Measurements from ENCODE around the gene UBL5.
"Not testable (repeated sequence)": the region's sequence is repeated elsewhere in the genome, so short reads cannot be mapped to it uniquely, and the experiment has no call there.

Gene UBL5

DNA sequence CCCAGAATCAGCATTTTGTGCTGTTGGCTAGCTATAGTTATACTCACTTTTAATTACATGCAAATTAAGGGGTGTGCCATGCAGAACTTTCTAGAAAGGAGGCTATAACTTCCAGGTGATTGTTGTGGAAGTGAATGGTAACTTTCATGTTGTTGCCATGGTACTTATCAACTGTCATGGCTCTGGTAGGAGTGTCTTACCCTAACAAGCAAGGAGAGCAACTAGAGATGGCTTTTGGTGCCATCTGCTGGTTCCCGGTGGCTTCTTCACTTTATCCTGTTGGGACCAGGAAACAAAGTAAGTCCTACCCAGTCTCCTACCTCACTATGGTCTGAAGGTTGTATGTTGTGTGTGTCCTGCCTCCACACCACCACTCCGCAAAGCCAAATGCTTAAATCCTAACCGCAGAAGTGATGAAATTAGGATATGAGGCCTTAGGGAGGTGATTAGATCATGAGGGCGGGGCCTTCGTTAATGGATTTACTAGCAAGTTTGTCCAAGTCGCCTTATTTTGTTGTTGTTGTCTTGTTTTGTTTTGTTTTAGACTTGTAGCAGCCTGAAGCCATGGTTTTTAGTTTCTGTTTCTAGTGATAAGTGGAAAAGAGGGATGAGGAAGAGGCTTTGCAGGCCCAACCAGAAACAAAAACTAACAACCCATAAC lies 31.5 kb upstream of the UBL5 start:
- H3K4me3 Mint-ChIP-seq = no peak overlapping the region
- no peaks in the 10 kb centered on the region for H3K27me3 Mint-ChIP-seq (ENCODE audit: low read depth)

DNA sequence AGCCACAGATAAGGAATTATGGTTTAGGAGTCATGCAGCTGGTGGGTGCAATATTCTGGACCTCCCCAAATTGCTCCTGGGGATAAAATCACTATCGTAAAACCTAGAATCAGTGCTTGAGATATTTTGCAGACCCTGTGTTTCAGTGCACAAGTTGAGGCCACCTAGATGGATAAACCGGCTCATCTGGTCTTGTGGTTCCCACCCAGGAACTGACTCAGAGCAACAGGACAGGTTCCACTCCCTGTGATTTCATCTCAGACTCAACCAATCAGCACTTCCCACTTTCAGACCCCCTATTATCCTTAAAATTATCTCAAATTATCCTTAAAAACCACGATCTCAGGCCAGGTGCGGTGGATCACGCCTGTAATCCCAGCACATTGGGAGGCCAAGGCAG lies 29.8 kb upstream of the UBL5 start:
- Mint-ChIP-seq H3K4me3 (no peak overlapping the region), H3K4me1 (ENCODE audit: low read depth) (peaks cover 25% of the 10 kb centered on the region), H3K27me3 (ENCODE audit: low read depth) (no peaks in the 10 kb centered on the region), H3K9me3 (no peaks in the 10 kb centered on the region), H3K27ac (no peak overlapping the region), H3K36me3 (ENCODE audit: low read depth) (peaks cover 11% of the 10 kb centered on the region)
- DNase-seq (ENCODE audit: low spot score) = no peak

More for the DNA sequence above, 31.5 kb upstream of the UBL5 start:
- Mint-ChIP-seq H3K9me3 (no peaks in the 10 kb centered on the region), H3K27ac (peak overlapping the region; percentile 73), H3K4me1 (ENCODE audit: low read depth) (peaks cover 29% of the 10 kb centered on the region), H3K36me3 (ENCODE audit: low read depth) (peaks cover 5% of the 10 kb centered on the region)
- DNase-seq (ENCODE audit: low spot score) = peak; percentile 78

DNA sequence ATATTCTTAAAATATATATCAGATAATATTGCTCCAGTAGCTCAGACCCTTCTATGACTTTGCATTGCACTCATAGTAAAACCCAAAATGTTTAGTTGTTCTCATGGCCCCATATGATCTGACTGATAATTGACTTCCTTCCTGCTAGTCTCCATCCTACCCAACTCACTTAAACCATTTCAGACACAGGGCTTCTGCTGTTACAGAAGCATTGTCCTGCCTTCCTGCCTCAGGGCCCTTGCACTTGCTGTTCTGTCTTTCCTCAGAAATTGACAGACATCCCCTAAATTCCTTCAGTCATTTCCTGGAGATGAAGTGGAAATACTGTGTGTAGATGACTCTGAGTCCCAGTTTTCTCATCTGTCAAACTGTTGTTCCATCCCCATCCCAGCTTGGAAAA lies 28.6 kb upstream of the UBL5 start:
- H3K4me3 Mint-ChIP-seq = no peak overlapping the region
- H3K36me3 Mint-ChIP-seq (ENCODE audit: low read depth) = peaks cover 11% of the 10 kb centered on the region
- DNase-seq (ENCODE audit: low spot score) = no peak
- H3K27ac Mint-ChIP-seq = peak overlapping the region; percentile 56
- H3K27me3 Mint-ChIP-seq (ENCODE audit: low read depth) = no peaks in the 10 kb centered on the region
- H3K9me3 Mint-ChIP-seq = no peaks in the 10 kb centered on the region
- H3K4me1 Mint-ChIP-seq (ENCODE audit: low read depth) = peaks cover 18% of the 10 kb centered on the region

DNA sequence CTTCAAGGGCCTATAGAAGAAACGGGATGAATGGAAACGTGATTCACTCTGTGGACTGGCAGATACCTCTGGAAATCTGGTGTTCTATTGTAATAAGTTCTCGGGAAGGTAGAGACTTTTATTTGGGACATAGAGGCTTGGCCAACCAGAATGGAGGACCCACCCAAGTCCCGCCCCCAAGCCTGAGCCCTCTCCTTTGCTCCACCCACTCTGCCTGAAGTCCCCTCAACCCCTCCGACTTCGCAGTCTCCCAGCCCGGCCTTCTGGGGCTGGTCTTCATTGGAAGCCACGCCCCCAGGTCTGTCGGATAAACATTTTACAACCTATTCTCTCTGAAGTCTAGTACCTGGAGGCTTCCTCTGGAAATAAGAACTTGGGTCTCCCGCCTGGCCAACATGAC lies 25.7 kb upstream of the UBL5 start:
- no peaks in the 10 kb centered on the region for H3K9me3 Mint-ChIP-seq
- peaks cover 12% of the 10 kb centered on the region for H3K36me3 Mint-ChIP-seq (ENCODE audit: low read depth)
- H3K27ac Mint-ChIP-seq = no peak overlapping the region
- H3K4me1 Mint-ChIP-seq (ENCODE audit: low read depth) = peaks cover 11% of the 10 kb centered on the region
- H3K4me3 Mint-ChIP-seq = no peak overlapping the region
- no peak for DNase-seq (ENCODE audit: low spot score)
- H3K27me3 Mint-ChIP-seq (ENCODE audit: low read depth) = no peaks in the 10 kb centered on the region

DNA sequence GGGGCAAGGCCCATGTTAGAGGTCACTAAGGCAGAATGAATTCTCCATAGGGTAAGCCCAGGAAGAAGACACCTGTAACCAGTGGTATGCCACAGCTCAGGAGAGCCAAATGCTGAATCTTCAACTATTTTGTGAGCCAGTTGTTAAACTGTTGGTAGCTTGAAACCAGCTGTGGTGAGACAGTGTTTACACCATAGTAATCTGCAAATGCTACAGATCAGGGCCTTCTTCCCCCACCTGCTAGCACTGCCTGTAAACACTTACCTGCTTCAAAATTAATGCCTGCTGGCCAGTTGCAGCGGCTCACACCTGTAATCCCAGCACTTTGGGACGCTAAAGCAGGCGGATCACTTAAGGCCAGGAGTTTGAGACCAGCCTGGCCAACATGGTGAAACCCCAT lies 20.9 kb upstream of the UBL5 start:
- Mint-ChIP-seq H3K4me3 (no peak overlapping the region), H3K27me3 (ENCODE audit: low read depth) (no peaks in the 10 kb centered on the region), H3K36me3 (ENCODE audit: low read depth) (peaks cover 19% of the 10 kb centered on the region), H3K9me3 (no peaks in the 10 kb centered on the region), H3K27ac (no peak overlapping the region), H3K4me1 (ENCODE audit: low read depth) (peaks cover 5% of the 10 kb centered on the region)
- no peak for DNase-seq (ENCODE audit: low spot score)

DNA sequence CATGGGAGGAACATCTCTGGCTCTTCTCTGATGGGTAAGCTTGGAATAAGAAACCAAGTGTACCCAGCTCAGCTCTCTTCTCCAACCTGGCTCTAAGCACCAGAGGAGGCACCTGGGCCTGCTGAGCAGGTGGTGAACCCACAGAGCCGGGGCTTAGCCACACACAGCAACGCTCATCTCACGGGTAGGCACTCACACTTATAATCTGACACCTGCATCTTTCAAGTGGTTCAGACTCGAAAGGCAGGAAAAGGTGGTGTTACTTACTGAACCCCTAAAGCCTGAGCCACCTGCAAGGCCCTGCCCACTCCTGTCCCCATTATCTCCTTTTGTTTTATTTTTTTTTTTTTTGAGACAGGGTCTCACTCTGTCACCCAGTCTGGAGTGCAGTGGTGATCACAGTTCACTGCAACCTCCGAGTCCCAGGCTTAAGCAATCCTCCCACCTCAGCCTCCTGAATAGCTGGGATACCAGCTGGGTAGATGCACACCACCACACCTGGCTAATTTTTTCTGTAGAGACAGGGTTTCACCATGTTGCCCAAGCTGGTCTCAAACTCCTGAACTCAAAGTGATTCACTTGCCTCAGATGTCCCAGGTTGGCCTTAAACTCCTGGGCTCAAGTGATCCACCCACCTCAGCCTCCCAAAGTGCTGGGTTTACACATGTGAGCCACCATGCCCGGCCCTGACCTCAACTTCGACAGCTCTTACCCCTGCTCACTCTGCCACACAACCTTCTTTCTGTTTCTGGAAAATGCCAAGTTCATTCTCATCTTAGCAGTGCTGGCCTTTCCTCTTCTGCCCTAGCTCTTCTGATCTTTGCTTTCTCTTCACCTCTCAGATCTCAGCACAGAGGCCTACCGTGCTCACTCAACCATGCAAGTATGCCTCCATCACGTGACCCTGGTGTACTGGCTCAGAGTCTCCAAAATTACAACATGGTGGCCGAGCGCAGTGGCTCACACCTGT lies 18.6 kb upstream of the UBL5 start:
- no peak for DNase-seq (ENCODE audit: low spot score)
- peaks cover 5% of the 10 kb centered on the region for H3K4me1 Mint-ChIP-seq (ENCODE audit: low read depth)
- no peaks in the 10 kb centered on the region for H3K27me3 Mint-ChIP-seq (ENCODE audit: low read depth)
- peaks cover 20% of the 10 kb centered on the region for H3K36me3 Mint-ChIP-seq (ENCODE audit: low read depth)
- peaks cover 3% of the 10 kb centered on the region for H3K9me3 Mint-ChIP-seq
- H3K4me3 Mint-ChIP-seq = no peak overlapping the region
- peak overlapping the region; percentile 36 for H3K27ac Mint-ChIP-seq

DNA sequence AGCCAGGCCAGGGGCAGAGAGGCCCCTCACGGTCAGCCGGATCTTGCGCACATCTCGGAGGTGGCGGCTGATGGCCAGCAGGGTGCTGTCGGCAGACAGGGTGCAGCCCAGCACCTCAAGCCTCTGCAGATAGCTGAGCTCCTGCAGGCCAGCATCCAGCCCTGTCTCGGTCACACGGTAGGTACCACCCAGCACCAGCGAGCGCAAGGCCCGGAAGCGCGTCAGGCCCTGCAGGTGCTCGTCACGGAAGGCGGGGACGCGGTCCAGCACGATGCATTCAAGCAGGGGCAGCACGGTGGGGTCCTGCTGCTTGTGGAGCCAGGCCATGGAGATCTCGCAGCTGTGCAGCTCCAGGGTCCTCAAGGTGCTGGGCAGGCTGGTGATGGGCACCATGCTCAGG lies 16.6 kb upstream of the UBL5 start:
- DNase-seq (ENCODE audit: low spot score) = no peak
- H3K27ac Mint-ChIP-seq = no peak overlapping the region
- no peak overlapping the region for H3K4me3 Mint-ChIP-seq
- H3K36me3 Mint-ChIP-seq (ENCODE audit: low read depth) = peaks cover 32% of the 10 kb centered on the region
- peaks cover 5% of the 10 kb centered on the region for H3K4me1 Mint-ChIP-seq (ENCODE audit: low read depth)
- H3K9me3 Mint-ChIP-seq = peaks cover 10% of the 10 kb centered on the region
- no peaks in the 10 kb centered on the region for H3K27me3 Mint-ChIP-seq (ENCODE audit: low read depth)

DNA sequence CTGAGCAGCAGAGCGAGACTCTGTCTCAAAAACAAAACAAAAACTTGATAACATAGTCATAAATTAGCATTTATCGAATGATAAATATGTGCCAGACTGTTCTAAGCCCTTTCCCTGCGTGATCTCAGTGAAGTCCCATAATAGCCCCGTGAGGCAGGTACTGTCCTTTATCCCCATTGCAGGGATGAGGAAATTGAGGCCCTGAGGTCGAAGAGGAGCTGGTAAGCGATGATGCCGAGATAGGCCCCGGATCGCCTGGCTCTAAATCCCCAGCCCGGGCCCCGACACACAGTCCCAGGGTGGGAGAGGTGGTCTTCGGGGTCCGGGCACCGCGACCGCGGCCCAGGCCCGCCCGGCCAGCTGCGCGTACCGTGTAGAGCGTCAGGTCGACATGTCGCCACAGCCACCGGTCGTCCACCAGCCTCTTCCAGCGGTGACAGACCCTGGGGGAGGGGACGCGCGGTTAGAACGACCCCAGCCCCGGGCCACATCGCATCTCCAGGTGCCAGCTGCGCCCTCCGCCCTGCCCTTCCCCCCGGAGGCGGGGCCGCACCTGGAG lies 9.5 kb upstream of the UBL5 start:
- peaks cover 13% of the 10 kb centered on the region for H3K4me1 Mint-ChIP-seq (ENCODE audit: low read depth)
- peak overlapping the region; percentile 91 for H3K4me3 Mint-ChIP-seq
- H3K27me3 Mint-ChIP-seq (ENCODE audit: low read depth) = no peaks in the 10 kb centered on the region
- no peak for DNase-seq (ENCODE audit: low spot score)
- peaks cover 18% of the 10 kb centered on the region for H3K9me3 Mint-ChIP-seq
- peaks cover 29% of the 10 kb centered on the region for H3K36me3 Mint-ChIP-seq (ENCODE audit: low read depth)
- H3K27ac Mint-ChIP-seq = peak overlapping the region; percentile 92

DNA sequence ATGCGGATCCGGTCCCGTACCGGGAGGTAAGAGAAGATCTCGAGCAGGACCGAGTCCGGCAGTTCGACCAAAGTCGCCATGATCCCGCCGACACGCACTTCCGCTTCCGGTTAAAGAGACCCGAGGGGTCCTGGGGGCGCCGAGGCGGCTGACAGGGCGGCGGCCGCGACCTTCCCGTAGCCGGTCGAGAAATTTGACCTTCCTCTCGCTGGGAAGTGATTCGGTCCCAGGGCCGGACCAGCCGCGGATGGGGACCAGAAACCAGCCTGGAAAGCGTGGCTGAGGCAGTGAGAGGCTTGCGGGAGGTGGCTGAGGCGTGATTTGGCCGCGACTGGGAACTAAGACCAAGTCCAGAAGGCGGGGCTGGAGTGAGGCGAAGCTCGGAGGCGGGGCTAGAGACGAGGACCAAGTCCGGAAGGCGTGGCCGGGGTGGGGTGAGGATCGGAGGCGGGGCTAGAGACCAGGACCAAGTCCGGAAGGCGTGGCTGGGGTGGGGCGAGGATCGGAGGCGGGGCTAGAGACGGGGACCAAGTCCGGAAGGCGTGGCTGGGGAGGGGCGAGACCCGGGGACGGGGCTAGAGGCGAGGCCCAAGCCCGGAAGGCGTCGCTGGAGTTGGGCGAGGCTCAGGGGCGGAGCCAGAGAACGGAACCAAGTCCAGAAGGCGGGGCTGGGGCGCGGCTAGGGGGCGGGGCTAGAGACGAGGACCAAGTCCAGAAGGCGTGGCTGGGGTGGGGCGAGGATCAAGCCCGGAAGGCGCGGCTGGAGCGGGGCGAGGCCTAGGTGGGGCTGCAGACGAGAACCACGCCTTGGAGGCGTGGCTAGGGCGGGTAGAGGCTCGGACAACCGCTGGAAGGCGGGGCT lies 8.8 kb upstream of the UBL5 start, which contains the start of gene FBXL12:
Gene FBXL12, minus strand, starts transcription at position 346 of the 862 bp plus-strand sequence. Its CDS starts 266 bp downstream, at position 80.
- peaks cover 16% of the 10 kb centered on the region for H3K9me3 Mint-ChIP-seq
- no peaks in the 10 kb centered on the region for H3K27me3 Mint-ChIP-seq (ENCODE audit: low read depth)
- peaks cover 13% of the 10 kb centered on the region for H3K4me1 Mint-ChIP-seq (ENCODE audit: low read depth)

DNA sequence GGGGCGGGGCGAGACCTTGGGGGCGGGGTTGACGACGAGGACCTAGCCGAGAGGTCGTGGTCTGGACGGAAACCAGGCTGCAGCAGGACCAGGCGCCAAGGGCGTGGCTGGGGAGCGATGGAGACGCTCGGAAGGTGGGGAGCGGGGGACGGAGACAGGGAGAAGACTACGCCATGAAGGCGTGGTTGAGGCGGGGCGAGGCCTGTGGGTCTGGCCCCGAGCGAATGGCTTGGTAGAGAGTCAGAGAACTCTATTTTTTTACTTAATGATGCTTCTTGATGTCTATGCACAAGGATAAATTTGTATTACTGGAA lies 8.2 kb upstream of the UBL5 start:
- no peak for DNase-seq (ENCODE audit: low spot score)
- H3K27me3 Mint-ChIP-seq (ENCODE audit: low read depth) = no peaks in the 10 kb centered on the region
- H3K27ac Mint-ChIP-seq = peak overlapping the region; percentile 92
- peaks cover 15% of the 10 kb centered on the region for H3K9me3 Mint-ChIP-seq
- peaks cover 25% of the 10 kb centered on the region for H3K36me3 Mint-ChIP-seq (ENCODE audit: low read depth)
- peaks cover 13% of the 10 kb centered on the region for H3K4me1 Mint-ChIP-seq (ENCODE audit: low read depth)
- H3K4me3 Mint-ChIP-seq = peak overlapping the region; percentile 91

More for the DNA sequence above, 8.8 kb upstream of the UBL5 start, which contains the start of gene FBXL12:
- H3K4me3 Mint-ChIP-seq = peak within 1 kb of the TSS; percentile 91
- H3K36me3 Mint-ChIP-seq (ENCODE audit: low read depth) = peaks cover 26% of the 10 kb centered on the region
- peak within 1 kb of the TSS; percentile 92 for H3K27ac Mint-ChIP-seq
- DNase-seq (ENCODE audit: low spot score) = peak; percentile 100

DNA sequence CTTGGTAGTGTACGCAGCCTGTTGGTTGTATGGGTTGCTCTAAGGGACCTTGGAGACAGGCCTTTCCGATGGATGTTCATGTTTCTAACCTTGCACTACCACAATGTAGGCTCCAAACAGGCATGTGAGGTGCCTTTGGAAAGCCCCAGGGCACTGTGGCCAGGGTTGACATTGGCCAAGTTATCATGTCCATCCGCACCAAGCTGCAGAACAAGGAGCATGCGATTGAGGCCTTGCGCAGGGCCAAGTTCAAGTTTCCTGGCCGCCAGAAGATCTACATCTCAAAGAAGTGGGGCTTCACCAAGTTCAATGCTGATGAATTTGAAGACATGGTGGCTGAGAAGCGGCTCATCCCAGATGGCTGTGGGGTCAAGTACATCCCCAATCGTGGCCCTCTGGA lies 7.7 kb upstream of the UBL5 start:
- Mint-ChIP-seq H3K27ac (peak overlapping the region; percentile 92), H3K4me1 (ENCODE audit: low read depth) (peaks cover 13% of the 10 kb centered on the region), H3K36me3 (ENCODE audit: low read depth) (peaks cover 20% of the 10 kb centered on the region), H3K4me3 (peak overlapping the region; percentile 91), H3K9me3 (peaks cover 11% of the 10 kb centered on the region)
- not testable (repeated sequence) for DNase-seq (ENCODE audit: low spot score); H3K27me3 Mint-ChIP-seq (ENCODE audit: low read depth)

DNA sequence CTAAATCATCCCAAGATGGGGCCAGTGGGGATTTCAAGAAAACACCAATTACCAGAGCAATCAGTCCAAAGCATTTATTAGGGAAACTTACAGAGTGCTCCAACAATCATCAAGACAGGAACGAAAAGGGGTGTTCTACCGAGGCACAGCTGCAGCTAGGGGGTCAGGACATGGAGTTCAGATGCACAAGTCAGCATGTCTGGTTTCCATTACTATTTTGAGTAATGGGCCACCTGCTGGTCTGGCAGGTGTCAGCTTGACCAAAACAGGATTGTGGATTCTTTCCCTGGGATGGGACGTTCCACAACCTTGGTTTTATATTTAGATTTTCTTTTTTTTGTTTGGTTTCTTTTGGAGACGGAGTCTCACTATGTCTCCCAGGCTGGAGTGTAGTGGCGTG lies 3.9 kb upstream of the UBL5 start:
- no peak overlapping the region for H3K4me3 Mint-ChIP-seq

DNA sequence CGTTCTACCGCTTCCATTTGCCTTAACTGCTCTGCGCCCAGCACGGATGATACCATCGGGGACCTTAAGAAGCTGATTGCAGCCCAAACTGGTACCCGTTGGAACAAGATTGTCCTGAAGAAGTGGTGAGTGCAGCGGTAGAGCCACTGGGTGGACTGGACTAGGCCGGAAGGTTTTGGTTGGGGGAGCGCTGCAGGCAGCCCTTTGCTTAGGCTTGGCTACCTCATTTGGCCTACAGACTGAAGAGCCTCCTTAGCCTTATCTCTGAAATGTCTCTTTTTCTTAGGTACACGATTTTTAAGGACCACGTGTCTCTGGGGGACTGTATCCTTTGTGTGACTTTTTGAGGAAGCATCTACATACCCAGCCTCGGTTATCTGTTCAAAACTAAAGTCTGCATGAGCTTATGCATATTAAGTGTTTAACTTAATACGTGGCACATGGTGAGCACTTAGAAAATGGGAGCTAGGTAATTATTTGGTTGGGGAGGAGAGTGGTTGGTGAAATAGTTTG lies 889 bp downstream of the UBL5 start:
- Mint-ChIP-seq H3K27me3 (ENCODE audit: low read depth) (no peaks in the 10 kb centered on the region), H3K27ac (peak overlapping the region; percentile 98), H3K4me3 (peak overlapping the region; percentile 95), H3K9me3 (no peaks in the 10 kb centered on the region), H3K36me3 (ENCODE audit: low read depth) (peaks cover 24% of the 10 kb centered on the region), H3K4me1 (ENCODE audit: low read depth) (peaks cover 15% of the 10 kb centered on the region)
- DNase-seq (ENCODE audit: low spot score) = no peak

More for the DNA sequence above, 3.9 kb upstream of the UBL5 start:
- Mint-ChIP-seq H3K4me1 (ENCODE audit: low read depth) (peaks cover 17% of the 10 kb centered on the region), H3K27me3 (ENCODE audit: low read depth) (no peaks in the 10 kb centered on the region), H3K9me3 (no peaks in the 10 kb centered on the region), H3K36me3 (ENCODE audit: low read depth) (peaks cover 15% of the 10 kb centered on the region), H3K27ac (no peak overlapping the region)
- no peak for DNase-seq (ENCODE audit: low spot score)
